ENCODE data around the gene HOXD3.

Gene HOXD3

DNA sequence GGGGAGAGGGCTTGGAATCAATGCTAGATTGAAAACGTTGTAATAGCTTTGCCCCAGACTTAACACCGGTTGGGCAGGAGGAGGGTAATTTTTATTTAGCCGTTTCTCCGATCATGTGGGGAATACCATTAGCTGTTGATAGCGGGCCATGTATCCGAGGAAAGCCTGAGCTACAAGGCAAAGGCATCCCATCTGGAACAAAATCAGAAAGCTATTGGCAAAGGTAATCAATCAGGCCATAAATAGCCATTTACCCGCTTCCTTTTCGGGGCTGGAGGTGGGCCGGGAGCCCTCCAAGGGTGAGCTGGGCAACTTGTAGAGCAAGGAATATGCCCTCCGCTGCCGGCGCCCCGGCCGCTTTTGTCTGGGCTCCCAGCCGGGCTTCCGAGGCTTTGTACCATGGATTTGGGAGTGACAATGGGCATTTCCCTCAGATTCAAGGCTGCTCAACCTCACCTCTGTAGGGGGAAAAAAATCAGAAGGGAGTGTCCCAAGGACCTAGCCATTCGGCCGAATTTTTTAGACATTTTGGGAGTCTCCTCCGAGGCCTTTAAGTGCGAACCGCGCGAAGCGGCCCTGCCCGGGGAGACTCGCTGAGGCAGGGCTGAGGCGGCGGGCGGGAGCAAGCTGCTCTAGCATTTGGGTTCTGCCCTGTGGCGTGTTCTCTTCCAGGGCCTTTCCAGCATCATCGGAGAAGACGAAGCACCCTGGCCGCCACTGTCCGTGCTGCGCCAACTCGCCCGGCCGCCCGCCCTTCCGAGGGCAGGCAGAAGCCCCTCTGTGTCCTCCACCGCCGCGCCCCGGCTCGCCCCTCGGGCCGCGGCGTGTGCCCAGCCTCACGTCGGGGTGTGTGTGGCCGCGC lies 35.7 kb upstream of the HOXD3 start:
- DNase-seq (ENCODE audit: low read depth, low spot score) = no peak

DNA sequence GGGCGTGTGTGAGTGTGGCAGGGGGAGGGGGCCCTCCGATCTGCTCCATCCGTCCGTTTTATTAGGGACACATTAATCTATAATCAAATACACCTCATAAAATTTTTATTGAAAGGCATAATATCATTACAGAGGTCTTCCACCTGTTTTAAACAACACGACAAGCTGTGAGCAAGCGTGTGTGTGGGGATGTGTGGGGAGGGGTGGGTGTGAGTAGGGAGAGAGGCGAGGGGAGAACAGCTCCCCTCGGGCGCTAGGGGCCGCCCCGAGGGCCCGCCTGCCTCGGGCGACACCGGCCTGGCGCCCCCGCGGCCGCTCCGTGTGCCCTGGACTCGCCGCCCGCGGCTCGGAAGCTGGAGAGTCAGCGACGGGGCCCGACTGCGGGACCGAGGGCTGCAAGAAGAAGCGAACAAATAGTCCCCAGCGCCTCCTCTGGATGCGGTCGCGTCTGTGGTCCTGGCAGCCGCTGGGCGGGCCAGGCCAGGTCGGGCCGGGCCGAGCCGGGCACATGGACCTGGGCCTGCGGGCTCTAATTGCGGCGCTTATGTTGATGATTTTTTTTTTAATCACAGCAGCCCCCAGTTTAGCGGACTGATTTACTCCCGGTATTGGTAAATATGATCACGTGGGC lies 34.9 kb upstream of the HOXD3 start:
- no peak for DNase-seq (ENCODE audit: low read depth, low spot score)

DNA sequence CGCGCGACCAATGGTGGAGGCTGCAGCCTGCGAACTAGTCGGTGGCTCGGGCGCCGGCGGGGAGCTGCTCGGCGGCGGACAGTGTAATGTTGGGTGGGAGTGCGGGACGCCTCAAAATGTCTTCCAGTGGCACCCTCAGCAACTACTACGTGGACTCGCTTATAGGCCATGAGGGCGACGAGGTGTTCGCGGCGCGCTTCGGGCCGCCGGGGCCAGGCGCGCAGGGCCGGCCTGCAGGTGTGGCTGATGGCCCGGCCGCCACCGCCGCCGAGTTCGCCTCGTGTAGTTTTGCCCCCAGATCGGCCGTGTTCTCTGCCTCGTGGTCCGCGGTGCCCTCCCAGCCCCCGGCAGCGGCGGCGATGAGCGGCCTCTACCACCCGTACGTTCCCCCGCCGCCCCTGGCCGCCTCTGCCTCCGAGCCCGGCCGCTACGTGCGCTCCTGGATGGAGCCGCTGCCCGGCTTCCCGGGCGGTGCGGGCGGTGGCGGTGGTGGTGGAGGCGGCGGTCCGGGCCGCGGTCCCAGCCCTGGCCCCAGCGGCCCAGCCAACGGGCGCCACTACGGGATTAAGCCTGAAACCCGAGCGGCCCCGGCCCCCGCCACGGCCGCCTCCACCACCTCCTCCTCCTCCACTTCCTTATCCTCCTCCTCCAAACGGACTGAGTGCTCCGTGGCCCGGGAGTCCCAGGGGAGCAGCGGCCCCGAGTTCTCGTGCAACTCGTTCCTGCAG lies 34.3 kb upstream of the HOXD3 start, which contains the start of gene HOXD9:
Gene HOXD9 (plus strand): TSS at position 37 of the 728 bp plus-strand sequence. CDS start 50 bp downstream, at position 87.
- DNase-seq (ENCODE audit: low read depth, low spot score) = no peak

DNA sequence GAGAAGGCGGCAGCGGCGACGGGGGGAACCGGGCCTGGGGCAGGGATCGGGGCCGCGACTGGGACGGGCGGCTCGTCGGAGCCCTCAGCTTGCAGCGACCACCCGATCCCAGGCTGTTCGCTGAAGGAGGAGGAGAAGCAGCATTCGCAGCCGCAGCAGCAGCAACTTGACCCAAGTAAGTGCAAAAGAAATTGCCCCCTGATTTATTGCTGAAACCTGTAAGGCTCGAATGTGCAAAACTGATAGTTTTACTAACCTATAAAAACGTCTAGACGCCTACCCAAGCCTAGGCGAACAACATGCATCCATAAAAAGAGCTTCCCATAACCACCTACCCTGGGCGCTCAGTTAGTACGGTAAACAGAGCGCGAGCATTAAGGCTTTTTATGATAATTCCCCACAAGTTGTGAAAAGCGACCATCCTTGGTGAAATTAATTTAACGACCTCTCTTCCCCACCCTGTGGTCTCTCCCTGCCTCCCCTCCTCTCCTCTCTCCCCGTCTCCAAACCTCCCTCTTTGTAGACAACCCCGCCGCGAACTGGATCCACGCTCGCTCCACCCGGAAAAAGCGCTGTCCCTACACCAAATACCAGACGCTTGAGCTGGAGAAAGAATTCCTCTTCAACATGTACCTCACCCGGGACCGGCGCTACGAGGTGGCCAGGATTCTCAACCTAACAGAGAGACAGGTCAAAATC lies 33.5 kb upstream of the HOXD3 start:
- DNase-seq (ENCODE audit: low read depth, low spot score) = no peak

DNA sequence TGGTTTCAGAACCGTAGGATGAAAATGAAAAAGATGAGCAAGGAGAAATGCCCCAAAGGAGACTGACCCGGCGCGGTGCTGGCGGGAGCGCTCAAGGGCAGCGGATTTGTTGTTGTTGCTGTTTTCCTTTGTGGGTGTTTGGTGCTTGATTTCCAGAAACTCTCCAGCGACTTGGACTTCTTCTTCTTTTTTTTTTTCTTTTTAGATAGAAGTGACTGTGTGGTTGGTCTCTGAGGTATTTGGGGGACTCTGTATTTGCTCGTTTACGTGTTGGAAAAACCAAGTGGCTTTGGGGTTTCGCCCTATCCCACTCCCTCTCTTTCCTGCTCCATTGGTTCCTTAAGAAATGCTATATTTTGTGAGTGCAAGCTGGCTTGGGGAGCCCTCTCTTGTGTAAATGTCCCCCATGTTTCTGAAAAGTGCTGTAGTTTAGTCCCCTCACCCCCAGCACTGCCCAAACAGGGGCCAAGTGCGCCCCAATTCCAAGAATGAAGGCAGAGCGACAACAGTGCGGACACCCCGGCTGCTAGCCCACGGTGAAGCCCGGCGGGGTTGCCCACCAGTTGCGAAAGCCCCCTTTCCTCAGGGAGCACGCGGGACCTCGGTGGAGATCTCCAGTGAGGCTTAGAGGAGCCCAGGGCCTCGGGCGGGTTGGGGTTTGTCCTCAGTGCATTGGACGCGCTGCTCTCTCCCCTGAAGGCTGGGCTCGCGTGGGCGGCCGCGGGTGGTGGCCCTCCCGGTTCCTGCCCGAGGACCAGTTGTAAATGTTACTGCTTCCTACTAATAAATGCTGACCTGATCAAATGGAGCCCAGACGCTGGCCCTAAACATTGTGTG lies 32.8 kb upstream of the HOXD3 start:
- no peak for DNase-seq (ENCODE audit: low read depth, low spot score)

DNA sequence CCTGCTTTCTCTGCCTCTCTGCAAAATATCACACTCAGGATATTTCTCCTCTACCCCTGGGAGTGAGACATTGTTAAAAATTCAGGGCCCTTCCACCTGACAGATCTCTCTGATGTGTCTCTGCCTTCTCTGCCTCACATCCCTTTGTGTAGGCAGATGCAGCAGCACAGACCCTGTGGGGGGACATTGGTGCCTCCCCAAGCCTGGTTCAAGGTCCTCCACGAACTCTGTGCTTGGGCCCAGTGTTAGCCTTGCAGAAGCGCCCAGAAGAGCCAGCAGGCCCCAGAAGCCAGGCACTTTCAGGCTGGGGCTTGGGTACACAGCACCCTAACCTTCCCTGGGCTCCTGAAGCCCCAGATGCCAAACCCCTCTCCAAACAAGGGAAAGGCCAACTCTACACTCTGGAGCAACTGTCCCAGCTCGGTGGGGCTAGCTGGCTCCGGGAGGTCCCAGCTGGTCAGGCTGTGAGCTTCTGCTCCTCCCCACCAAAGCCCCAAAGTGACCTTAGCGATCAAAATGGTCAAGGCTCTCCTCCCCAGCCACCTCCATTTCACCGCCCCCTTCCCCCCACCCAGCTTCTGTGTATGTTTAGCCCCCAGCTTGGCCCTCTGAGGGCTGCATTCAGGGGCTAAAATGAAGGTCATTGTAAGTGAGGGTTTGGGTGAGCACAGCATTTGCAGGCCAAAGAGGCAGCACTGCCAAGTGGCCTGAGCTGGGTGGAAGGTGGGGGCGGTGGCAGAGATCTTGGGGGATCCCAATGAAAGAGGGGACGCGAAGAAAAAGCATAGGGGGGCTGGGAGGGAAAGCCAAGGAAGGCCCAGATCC lies 31.9 kb upstream of the HOXD3 start:
- DNase-seq (ENCODE audit: low read depth, low spot score) = no peak

DNA sequence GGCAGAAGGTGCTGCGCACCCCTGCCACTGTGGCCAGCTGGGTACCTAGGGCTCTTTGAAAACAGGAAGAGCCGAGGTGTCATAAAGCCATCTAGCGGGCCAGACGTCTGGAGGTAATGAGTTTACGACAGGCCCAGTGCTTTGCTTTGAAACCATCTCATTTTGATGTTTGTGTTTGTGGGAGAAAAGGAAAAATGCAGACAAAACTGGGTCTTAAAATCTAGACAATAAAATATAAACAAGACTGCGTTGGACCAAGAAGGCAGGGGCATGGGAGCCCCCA lies 31.4 kb upstream of the HOXD3 start:
- no peak for DNase-seq (ENCODE audit: low read depth, low spot score)

DNA sequence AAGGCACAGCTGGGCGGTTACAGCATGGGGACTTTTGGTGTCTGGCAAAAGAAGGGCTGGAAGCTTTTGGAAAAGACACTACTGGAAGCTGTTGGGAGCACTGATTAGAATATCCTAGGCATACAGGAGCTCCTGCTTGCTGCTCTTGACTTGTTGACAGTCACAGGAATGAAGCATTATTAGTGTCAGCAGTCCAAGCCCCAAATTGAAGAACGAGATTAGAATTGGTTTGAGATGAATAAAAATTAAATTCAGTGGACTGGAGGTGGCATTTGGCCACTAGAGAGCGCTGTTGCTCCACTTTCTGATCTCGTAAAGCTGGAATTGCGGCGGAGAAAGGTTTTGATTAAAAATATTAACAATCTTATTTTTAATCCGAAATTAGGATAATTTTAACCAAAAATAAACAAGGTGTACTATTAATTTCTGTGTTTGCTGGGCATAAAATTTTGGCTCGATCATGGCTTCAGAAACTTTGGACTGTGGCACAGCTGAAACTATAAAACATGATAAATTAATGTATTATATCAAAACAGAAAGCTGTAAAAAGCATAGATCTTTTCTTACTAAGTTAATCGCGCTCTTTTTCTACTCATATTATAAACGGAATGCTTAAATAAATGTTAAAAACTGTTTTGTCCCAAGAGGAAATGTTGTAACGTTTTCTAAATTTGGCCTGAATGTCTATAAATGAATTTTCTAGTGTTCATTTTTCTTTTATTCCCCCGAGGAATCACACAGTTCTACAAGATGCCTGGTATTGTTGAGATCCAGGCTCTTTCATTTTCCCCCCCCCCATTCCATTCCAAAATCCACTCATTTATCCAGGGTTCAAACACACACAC lies 30.0 kb upstream of the HOXD3 start:
- DNase-seq (ENCODE audit: low read depth, low spot score) = peak; percentile 27

DNA sequence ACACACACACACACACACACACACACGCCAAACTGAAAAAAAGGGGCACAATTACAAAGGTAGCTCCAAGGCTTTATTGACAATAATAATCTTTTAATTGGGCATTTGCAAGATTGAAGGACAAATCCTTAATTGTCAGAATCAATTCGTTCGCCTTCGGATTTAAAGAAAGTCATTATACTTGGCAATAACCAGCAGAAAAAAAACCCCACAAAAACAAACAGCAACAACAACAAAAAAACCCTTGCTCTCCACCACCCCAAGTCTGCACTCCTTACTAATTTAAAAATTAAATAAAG lies 29.4 kb upstream of the HOXD3 start:
- no peak for DNase-seq (ENCODE audit: low read depth, low spot score)

DNA sequence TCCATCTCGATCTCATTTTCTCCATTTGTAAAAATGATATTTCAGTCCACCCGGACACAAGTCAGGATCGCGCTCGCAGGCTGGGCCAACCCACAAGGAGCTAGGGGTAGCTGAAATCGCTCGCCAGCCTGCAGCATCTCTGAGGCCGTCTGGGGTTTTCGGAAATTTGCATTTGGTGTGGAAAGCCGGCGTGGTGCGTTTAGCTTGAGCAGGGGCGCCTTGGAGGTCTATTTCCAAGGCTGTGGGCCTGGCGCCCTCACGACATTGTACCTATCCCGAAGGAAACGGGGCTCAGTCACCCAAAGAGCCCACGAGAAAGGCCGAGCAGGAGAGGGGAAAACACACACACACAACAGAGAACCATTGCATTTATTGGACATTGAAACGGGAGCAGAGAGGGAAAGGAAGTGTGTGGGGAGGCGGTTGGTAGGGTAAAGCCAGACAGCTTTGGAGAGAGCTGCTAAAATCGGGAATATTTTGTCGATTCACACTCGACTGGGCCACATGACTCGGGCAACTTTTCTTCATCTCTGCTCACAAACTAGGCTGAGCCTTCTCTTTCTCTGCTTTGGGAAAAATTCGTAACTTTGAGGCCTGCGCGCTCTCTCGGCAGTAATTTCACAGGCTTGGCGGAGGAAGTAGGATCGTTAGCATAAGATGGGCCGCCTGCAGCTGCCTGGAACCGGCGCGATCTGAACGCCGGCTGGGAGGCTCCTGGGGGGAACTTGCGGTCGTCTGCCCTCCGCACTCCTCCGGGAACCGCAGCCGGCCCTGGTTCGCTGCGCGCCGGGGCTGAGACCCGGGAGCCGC lies 28.7 kb upstream of the HOXD3 start:
- no peak for DNase-seq (ENCODE audit: low read depth, low spot score)

DNA sequence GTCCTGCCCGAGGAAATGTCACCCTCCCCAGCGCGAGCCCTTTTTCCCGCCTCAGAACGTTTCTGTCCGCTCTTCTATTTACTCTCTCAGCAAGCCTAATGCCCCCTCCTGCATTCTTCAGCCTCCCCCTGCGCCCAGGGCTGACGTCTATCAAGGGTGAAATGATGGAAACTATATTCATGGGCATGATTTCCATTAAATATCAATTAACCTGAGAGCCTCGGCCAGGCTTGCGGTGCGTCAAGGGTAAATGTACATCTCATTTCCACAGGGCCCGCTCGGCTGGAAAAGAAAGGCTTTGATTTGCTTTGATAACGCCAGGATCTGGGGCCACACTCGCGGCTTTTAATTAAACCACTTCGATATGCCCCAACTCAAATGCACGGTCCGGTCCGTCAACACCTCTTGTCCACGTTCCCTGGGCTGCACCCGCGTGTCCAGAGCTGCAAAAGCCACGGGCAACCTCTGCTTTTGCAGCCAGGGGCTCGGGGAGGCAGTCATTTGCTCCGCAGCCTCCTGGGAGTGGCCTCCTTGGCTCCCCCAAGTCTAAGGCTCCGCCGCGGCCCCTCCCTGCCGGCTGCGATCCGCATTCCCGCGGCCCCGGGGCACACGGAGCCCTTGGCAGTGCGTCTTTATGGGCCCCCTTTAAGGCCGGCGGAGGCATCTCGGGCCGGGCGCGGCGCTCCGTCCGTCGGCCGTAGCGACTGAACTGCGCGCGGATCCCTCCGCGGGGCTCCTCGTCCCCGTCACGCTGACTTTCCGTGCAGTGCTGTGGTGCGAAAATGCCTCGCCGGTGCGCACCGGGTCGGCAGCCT lies 27.9 kb upstream of the HOXD3 start, which contains the start of gene HOXD8:
Gene HOXD8 (plus strand): TSS at position 724 of the 815 bp plus-strand sequence. CDS start 662 bp downstream, outside the sequence.
- no peak for DNase-seq (ENCODE audit: low read depth, low spot score)

DNA sequence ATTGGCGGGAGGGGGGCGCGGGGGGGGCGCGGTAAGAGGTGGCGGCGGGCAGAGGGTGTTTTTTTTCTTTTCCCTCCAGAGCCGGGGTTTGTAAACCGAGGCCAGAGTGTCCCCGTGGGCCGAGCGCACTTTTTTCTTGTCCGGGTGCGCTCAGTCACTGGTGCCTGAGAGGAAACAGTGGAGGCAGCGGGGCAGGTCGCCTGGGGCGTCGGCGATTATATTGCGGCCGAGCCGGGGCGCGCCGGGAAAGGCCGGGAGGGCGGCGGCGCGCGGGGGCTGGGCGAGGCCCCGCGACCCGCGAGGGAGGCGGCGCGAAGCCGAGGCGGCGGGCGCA lies 27.3 kb upstream of the HOXD3 start:
- DNase-seq (ENCODE audit: low read depth, low spot score) = no peak

DNA sequence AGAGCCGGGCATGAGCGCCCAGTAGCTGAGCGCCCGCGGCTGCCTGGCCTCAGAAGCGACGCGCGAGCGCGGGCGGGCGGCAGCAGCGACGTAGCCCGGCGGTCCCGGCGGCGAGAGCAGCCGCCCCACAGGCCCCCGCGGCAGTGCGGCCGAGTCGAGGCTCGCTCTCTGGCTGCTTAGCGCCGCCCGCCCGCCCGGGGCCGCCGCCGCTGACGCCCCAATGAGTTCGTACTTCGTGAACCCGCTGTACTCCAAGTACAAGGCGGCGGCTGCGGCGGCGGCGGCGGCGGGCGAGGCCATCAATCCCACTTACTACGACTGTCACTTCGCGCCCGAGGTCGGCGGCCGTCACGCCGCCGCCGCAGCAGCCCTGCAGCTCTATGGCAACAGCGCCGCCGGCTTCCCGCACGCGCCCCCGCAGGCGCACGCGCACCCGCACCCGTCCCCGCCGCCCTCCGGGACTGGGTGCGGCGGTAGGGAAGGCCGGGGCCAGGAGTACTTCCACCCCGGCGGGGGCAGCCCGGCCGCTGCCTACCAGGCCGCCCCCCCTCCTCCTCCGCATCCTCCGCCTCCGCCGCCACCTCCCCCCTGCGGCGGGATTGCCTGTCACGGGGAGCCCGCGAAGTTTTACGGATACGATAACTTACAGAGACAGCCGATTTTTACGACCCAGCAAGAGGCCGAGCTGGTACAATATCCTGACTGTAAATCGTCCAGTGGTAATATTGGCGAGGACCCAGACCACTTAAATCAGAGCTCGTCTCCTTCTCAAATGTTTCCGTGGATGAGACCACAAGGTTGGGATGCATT lies 26.8 kb upstream of the HOXD3 start:
- no peak for DNase-seq (ENCODE audit: low read depth, low spot score)

DNA sequence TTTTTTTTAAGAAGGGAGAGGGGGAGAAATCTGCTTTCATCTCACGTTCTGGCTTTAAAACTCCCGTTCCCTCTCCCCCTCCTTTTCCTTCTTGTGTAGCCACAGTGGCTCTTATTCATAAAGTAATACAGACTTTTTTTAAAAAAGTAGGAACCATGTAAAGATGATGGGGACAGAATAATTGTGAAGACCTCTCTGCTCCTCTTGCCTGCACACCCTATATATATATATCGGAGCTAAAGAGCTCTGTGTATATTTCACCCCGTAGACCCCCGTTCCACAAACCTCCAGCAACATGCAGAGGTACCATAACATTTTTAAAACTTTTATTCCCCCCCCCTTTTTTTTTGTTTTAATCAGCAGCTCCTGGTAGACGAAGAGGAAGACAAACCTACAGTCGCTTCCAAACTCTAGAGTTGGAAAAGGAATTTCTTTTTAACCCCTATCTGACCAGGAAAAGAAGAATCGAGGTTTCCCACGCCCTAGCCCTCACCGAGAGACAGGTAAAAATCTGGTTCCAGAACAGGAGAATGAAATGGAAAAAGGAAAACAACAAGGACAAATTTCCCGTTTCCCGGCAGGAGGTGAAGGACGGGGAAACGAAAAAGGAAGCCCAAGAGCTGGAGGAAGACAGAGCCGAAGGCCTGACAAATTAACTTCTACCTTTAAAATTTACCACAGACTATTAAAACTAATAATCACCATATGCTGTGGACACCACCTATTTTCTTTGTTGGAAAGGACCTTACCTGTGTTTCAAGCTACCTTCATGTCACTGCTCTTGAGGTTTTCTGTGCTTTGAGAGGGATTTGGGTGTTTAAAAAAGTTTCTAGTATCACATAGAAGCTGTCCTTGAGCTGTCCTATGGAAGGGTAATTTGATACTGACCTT lies 25.9 kb upstream of the HOXD3 start:
- no peak for DNase-seq (ENCODE audit: low read depth, low spot score)

DNA sequence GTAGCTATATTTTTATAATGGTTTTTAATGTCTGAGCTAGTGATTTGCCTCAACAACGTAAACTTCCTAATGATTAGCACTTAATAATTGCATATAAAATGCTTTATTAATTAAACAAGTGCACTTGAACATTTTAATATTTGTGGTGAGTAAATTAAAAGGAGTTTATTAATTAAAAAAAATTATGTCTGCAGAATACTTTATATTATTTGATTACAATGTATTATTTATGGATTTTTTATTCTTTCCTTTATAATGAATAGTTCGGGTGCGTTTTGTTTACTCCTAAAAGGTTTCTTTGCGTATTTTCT lies 25.3 kb upstream of the HOXD3 start:
- no peak for DNase-seq (ENCODE audit: low read depth, low spot score)

Measured in activated naive CD8-positive, alpha-beta T cell treated with anti-CD3 and anti-CD28 coated beads, Interleukin-2, amount 50 U/mL, for 16 hours (primary cell).